VCaP (cell line): ENCODE data around the gene GLP2R.

Experiments used
- H3K27ac ChIP-seq: fragments of 450-650 bp; 2 replicates; pipeline ENCODE4 v1.5.1; 2017
- CTCF ChIP-seq: fragments of 450-650 bp; conservative IDR thresholded peaks from 2 replicates; pipeline ENCODE4 v1.5.1; 2017; ENCODE audit warnings: mild to moderate bottlenecking, moderate library complexity

GLP2R gene

GRCh38 chr17:9790889-9791876 is 34.5 kb upstream of the GLP2R start, which contains the start of gene DHRS7C:
Gene DHRS7C, minus strand, starts transcription at chr17:9791592. Its CDS starts 308 bp downstream, at chr17:9791284.
- no peak for TF ChIP-seq CTCF
- H3K27ac ChIP-seq, result no peak within 1 kb of the TSS

GRCh38 chr17:9792181-9792840 is 33.4 kb upstream of the GLP2R start:
- no peak for TF ChIP-seq CTCF

GRCh38 chr17:9798008-9798407 is 27.7 kb upstream of the GLP2R start:
- TF ChIP-seq CTCF, result no peak
- H3K27ac ChIP-seq, result peak overlapping the region; percentile 50

More at GRCh38 chr17:9792181-9792840, 33.4 kb upstream of the GLP2R start:
- no peak overlapping the region for H3K27ac ChIP-seq

- peak overlapping the region; percentile 50 for H3K27ac ChIP-seq
- no peak for TF ChIP-seq CTCF
These were observed 27.0 kb upstream of the GLP2R start for GRCh38 chr17:9798724-9799123.

- TF ChIP-seq CTCF, result no peak
- no peak overlapping the region for H3K27ac ChIP-seq
These were observed 24.2 kb upstream of the GLP2R start for GRCh38 chr17:9801505-9801904.

GRCh38 chr17:9802294-9802693 is 23.4 kb upstream of the GLP2R start:
- no peak overlapping the region for H3K27ac ChIP-seq
- TF ChIP-seq CTCF, result no peak

- no peak overlapping the region for H3K27ac ChIP-seq
These were observed 23.0 kb upstream of the GLP2R start for GRCh38 chr17:9802697-9803096.

More at GRCh38 chr17:9802697-9803096, 23.0 kb upstream of the GLP2R start:
- no peak for TF ChIP-seq CTCF
